K562 (cell line): Measurements from ENCODE around the gene PIK3AP1. TPM values are rescaled to one million over a fixed set of nuclear protein-coding genes. Genes with fewer than 3 reads are reported as not detected.

Experiments
- ATAC-seq: fragments of 200-7000 bp; cut with Tn5 transposase; 3 replicates; pipeline ENCODE4 v1.9.1; 2020; ENCODE audit warnings: moderate library complexity
- BruUV-seq: library from RNA; stranded (reverse); fragments of 400-500 nt; replicated peaks from 2 replicates; lab custom pipeline; 2021; lab: Mats Ljungman, UMichigan
- CTCF ChIA-PET: fragments of 300-600 bp; formaldehyde crosslinking; extraction: SDS; loops from one replicate; lab custom pipeline; 2021; ENCODE audit warnings: low intra/inter-chr PET ratio; lab: Yijun Ruan, JAX
- POLR2A ChIA-PET: fragments of 300-600, 350-650 bp; sonication (Branson Sonifier 250); formaldehyde crosslinking; extraction: SDS; loops from one replicate; lab custom pipeline; 2021; ENCODE audit warnings: antibody characterized with exemption, inconsistent platforms; lab: Yijun Ruan, JAX
- DNase-seq, 4 experiments: peaks; one replicate each; pipeline versions ENCODE4 v3.0.0 to v3.0.0-alpha.2; 2011 to 2018; ENCODE audit warnings: low spot score in 3 of 4, mixed read lengths in 3 of 4; ENCODE audit errors: extremely low read depth in 1 of 4
- FAIRE-seq: peaks from 2 replicates; lab custom pipeline; 2011; peaks lifted over from hg19 to GRCh38; lab: Jason Lieb, UNC
- H2AFZ ChIP-seq: 2 replicates; pipeline ENCODE4 v1.6.0; 2011; ENCODE audit warnings: low read depth, low read length, control low read depth, inconsistent platforms
- H3K27ac ChIP-seq: fragments of 200-600 bp; 3 replicates; pipeline ENCODE4 v1.8.0; 2011; ENCODE audit warnings: low read depth, mild to moderate bottlenecking, control low read depth, inconsistent platforms, low read length, moderate library complexity, mixed read lengths; ENCODE audit errors: extremely low read depth
- H3K27me3 ChIP-seq, 2 experiments: fragments of 300-600 bp in 1 of 2; 2 replicates in 1 of 2; 3 replicates in 1 of 2; pipeline versions ENCODE4 v1.6.0 to v1.8.0; 2011; ENCODE audit warnings: inconsistent platforms in 2 of 2, low read length in 2 of 2, mild to moderate bottlenecking in 1 of 2, mixed read lengths in 1 of 2, moderate library complexity in 1 of 2; ENCODE audit not compliant: control insufficient read depth in 2 of 2, insufficient read depth in 2 of 2
- H3K36me3 ChIP-seq: fragments of 300-600 bp; 3 replicates; pipeline ENCODE4 v1.8.0; 2011; ENCODE audit warnings: mild to moderate bottlenecking, low read length, inconsistent platforms; ENCODE audit not compliant: control insufficient read depth, insufficient read depth
- H3K4me1 ChIP-seq, 2 experiments: fragments of 200-600 bp in 1 of 2; replicated peaks in 1 of 2; 2 replicates in 1 of 2; 3 replicates in 1 of 2; pipeline versions ENCODE4 v1.5.1 to v1.8.0; 2011; ENCODE audit warnings: inconsistent platforms in 2 of 2, low read length in 2 of 2, mild to moderate bottlenecking in 1 of 2, mixed read lengths in 1 of 2, moderate library complexity in 1 of 2; ENCODE audit not compliant: control insufficient read depth in 2 of 2, insufficient read depth in 2 of 2
- H3K4me2 ChIP-seq: 2 replicates; pipeline ENCODE4 v1.6.1; 2011; ENCODE audit warnings: low read length, control low read depth, inconsistent platforms, mixed read lengths; ENCODE audit not compliant: insufficient read depth
- H3K4me3 ChIP-seq: fragments of 200-600 bp; sonication (generic), shearing (Covaris generic); 2 replicates; pipeline ENCODE4 v1.5.1; 2016; ENCODE audit warnings: control low read depth, inconsistent platforms
- H3K79me2 ChIP-seq: fragments of 200-600 bp; 3 replicates; pipeline ENCODE4 v1.8.0; 2011; ENCODE audit warnings: low read length, inconsistent platforms; ENCODE audit not compliant: control insufficient read depth, insufficient read depth
- H3K9ac ChIP-seq, 2 experiments: 2 replicates each; pipeline versions ENCODE4 v1.6.0 to v1.6.1; 2011; ENCODE audit warnings: low read depth in 2 of 2, low read length in 2 of 2, control low read depth in 1 of 2, inconsistent platforms in 1 of 2, mild to moderate bottlenecking in 1 of 2, mixed read lengths in 1 of 2; ENCODE audit not compliant: insufficient read depth in 1 of 2
- H3K9me1 ChIP-seq: one replicate; pipeline ENCODE4 v1.6.0; 2011; ENCODE audit warnings: inconsistent platforms, mild to moderate bottlenecking, low read length, moderate library complexity; ENCODE audit not compliant: control insufficient read depth, insufficient read depth
- H3K9me3 ChIP-seq: replicated peaks from 2 replicates; pipeline ENCODE4 v1.5.1; 2011; ENCODE audit warnings: low read depth, low read length, inconsistent platforms; ENCODE audit not compliant: control insufficient read depth, insufficient read depth
- H4K20me1 ChIP-seq: replicated peaks from 2 replicates; pipeline ENCODE4 v1.6.1; 2011; ENCODE audit warnings: low read length, inconsistent platforms, mixed read lengths; ENCODE audit not compliant: control insufficient read depth, insufficient read depth
- BRF1 ChIP-seq: IDR thresholded peaks from 3 replicates; pipeline ENCODE4 v1.6.1; 2011; ENCODE audit warnings: borderline replicate concordance, mild to moderate bottlenecking; ENCODE audit not compliant: insufficient read length; ENCODE audit errors: extremely low read depth
- CREBBP ChIP-seq: IDR thresholded peaks from one replicate; pipeline ENCODE4 v1.6.1; 2012; ENCODE audit warnings: low read depth, mild to moderate bottlenecking, control low read depth, inconsistent platforms, low read length
- ETV6 ChIP-seq, 3 experiments: fragments of 150-350 bp in 1 of 3; sonication (generic) in 1 of 3; formaldehyde crosslinking in 1 of 3; IDR thresholded peaks; 2 replicates each; pipeline versions ENCODE4 v1.6.1 to v1.8.0; 2014 to 2022; ENCODE audit warnings: borderline replicate concordance in 2 of 3, low read depth in 2 of 3, antibody characterized with exemption in 1 of 3, low read length in 1 of 3, mild to moderate bottlenecking in 1 of 3, missing genetic modification reagents in 1 of 3
- KAT7 ChIP-seq: sonication (generic); formaldehyde crosslinking; IDR thresholded peaks from 2 replicates; pipeline ENCODE4 v1.8.0; 2022; ENCODE audit warnings: missing genetic modification reagents, mild to moderate bottlenecking, borderline replicate concordance
- MBD2 ChIP-seq: sonication (generic); IDR thresholded peaks from 2 replicates; pipeline ENCODE4 v1.6.1; 2016; ENCODE audit warnings: low read depth, borderline replicate concordance
- NBN ChIP-seq: fragments of 450-650 bp; IDR thresholded peaks from 2 replicates; pipeline ENCODE4 v1.6.1; 2016; ENCODE audit warnings: low read depth, mild to moderate bottlenecking
- NFIX ChIP-seq: fragments of 250-450 bp; sonication (Bioruptor Pico); IDR thresholded peaks from 2 replicates; pipeline ENCODE4 v1.4.0; 2020; ENCODE audit warnings: low read depth, mild to moderate bottlenecking, moderate library complexity
- PHB2 ChIP-seq: fragments of 450-650 bp; IDR thresholded peaks from 2 replicates; pipeline ENCODE4 v1.6.1; 2017; ENCODE audit warnings: low read depth
- POLR3G ChIP-seq: IDR thresholded peaks from 2 replicates; pipeline ENCODE4 v1.6.1; 2011; ENCODE audit not compliant: insufficient read length, insufficient replicate concordance; ENCODE audit errors: extremely low read depth
- PYGO2 ChIP-seq: fragments of 450-650 bp; IDR thresholded peaks from 2 replicates; pipeline ENCODE4 v1.6.1; 2016; ENCODE audit warnings: mild to moderate bottlenecking, missing genetic modification characterization, moderate library complexity, missing compliant biosample characterization
- WGBS: fragments of 100-300 bp; shearing (Covaris generic); methylation state at CpG from one replicate; pipeline ENCODE4 v1.1.6; 2016; ENCODE audit warnings: low coverage, mixed read lengths; ENCODE audit not compliant: insufficient coverage; ENCODE audit errors: missing lambda C conversion rate; 5-methylcytosine and 5-hydroxymethylcytosine counted together
- in situ Hi-C: fragments of 300-500 bp; cut with MboI; formaldehyde crosslinking; loops from 4 replicates; pipeline ENCODE4 v1.15.0; 2018; ENCODE audit warnings: inconsistent platforms, mixed read lengths
- intact Hi-C: fragments of 100-400 bp; cut with micrococcal nuclease; formaldehyde crosslinking; loops from 2 replicates; pipeline ENCODE4 v1.14.2; 2022
- polyA plus RNA-seq, 8 experiments: library from polyadenylated mRNA; depleted of rRNA in 4 of 8; stranded (reverse) in 5 of 8; unstranded in 3 of 8; fragments of >200 nt; fragmentation: Nextera tagmentation in 2 of 8; fragmentation: Illumina TruSeq in 1 of 8; extraction: Ambion mirVana in 2 of 8; extraction: Trizol in 1 of 8; gene quantifications; 2 replicates each; pipeline versions ENCODE4 v1.2.1 to v1.2.3, GENCODE V29; 2011 to 2014; ENCODE audit warnings: inconsistent platforms in 1 of 8, missing spikeins in 1 of 8
- total RNA-seq, 7 experiments: library from RNA; depleted of rRNA in 6 of 7; stranded (reverse); fragments of >200 nt in 6 of 7; fragmentation: Illumina TruSeq in 2 of 7; extraction: Trizol in 2 of 7; gene quantifications; 2 replicates each; pipeline versions ENCODE4 v1.2.1 to v1.2.3, GENCODE V29; 2011 to 2021; ENCODE audit warnings: low replicate concordance in 1 of 7
- TF ChIP-seq, protein P1 (sequence below): fragments of 250-450 bp; sonication (Bioruptor Pico); IDR thresholded peaks from 2 replicates; pipeline ENCODE4 v1.5.0; 2021

Gene PIK3AP1
- total and polyA plus RNA-seq, 9 of the 15 experiments (the other 6 are each of a cell fraction or from before 2014, with no cell fraction given) = 0.20 to 2.4 (median 1.4) TPM

DNA sequence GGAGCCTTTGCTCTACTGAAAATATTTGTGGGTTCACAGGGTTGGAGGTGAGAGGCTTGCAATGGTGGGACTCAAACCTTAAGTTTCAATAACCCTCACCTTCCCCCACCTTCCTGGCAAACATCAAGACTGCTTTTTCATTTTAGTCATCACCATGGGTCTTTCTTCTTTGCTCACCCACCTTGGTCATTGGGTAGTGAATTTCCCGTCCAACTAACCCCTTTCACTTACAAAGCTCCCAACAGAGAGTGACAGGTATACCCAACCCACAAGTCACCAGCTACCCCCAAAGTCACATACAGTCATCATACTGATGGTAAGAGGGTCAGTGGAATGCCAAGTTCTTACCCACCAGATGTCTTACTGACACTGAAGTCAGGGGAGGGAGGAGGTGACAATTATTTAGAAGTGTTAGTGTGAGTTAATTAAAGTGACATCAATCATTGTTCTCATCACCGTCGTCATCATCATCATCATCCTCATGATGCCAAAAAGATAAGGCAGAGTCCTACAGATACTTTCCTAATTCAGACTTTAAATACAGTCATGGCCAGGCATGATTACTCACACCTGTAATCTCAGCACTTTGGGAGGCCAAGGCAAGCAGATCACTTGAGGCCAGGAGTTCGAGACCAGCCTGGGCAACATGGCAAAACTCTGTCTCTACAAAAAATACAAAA, 49.0 kb downstream of the PIK3AP1 start:
- CTCF ChIA-PET = no interaction called here
- BruUV-seq = no TSS peak
- DNase-seq = no peak
- Histone ChIP-seq H3K9ac (no peak overlapping the region), H3K79me2 (no peaks in the 10 kb centered on the region), H3K4me1 (peaks cover 0 to 11% of the 10 kb centered on the region in 2 experiments; a peak in 4 of 5 replicates), H3K4me2 (no peak overlapping the region), H2AFZ (no peak overlapping the region), H3K36me3 (no peaks in the 10 kb centered on the region), H3K4me3 (no peak overlapping the region), H4K20me1 (no peaks in the 10 kb centered on the region), H3K9me1 (no peaks in the 10 kb centered on the region), H3K27ac (no peak overlapping the region), H3K27me3 (no peaks in the 10 kb centered on the region), H3K9me3 (no peaks in the 10 kb centered on the region)
- in situ Hi-C loops (no loop called here), intact Hi-C loops (no loop called here)
- 24% methylated on average over 3 of the region's 4 CpGs for WGBS
- FAIRE-seq = no peak
- POLR2A ChIA-PET = no interaction called here
- TF ChIP-seq, protein P1, sequence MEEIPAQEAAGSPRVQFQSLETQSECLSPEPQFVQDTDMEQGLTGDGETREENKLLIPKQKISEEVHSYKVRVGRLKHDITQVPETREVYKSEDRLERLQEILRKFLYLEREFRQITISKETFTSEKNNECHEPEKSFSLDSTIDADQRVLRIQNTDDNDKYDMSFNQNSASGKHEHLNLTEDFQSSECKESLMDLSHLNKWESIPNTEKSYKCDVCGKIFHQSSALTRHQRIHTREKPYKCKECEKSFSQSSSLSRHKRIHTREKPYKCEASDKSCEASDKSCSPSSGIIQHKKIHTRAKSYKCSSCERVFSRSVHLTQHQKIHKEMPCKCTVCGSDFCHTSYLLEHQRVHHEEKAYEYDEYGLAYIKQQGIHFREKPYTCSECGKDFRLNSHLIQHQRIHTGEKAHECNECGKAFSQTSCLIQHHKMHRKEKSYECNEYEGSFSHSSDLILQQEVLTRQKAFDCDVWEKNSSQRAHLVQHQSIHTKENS = no peak
- TF ChIP-seq CREBBP = no peak
- no peak for TF ChIP-seq ETV6 (IDR thresholded peaks at IDR 0.05; ENCODE audit: borderline replicate concordance in 1 of 2, low read depth in 2 of 2, low read length in 1 of 2)
- TF ChIP-seq ETV6 (CRISPR knock-in tag; IDR thresholded peaks at IDR 0.05; ENCODE audit: borderline replicate concordance) = no peak
- TF ChIP-seq PYGO2 = no peak
- no peak for TF ChIP-seq NBN
- no peak for TF ChIP-seq POLR3G
- TF ChIP-seq MBD2 = no peak
- TF ChIP-seq BRF1 = no peak
- TF ChIP-seq PHB2 = no peak
- no peak for TF ChIP-seq KAT7 (CRISPR knock-in tag)
- TF ChIP-seq NFIX (CRISPR knock-in tag) = no peak
- ATAC-seq = no peak
